Esophagus muscularis mucosa (tissue), 4 donors: ENCODE results near the gene AMT. TPM values are rescaled to one million over a fixed set of nuclear protein-coding genes. Genes with fewer than 3 reads are reported as not detected.

Experiments
- DNase-seq: peaks from one replicate; pipeline ENCODE4 v3.0.0-alpha.2; 2017; ENCODE audit errors: extremely low spot score
- H3K27ac ChIP-seq, 4 donors: fragments of 200-600 bp; sonication (generic); replicated peaks in 1 of 4; 1 replicate in 3 of 4; 2 replicates in 1 of 4; pipeline ENCODE4 v1.5.1; 2016 to 2019; ENCODE audit warnings: mild to moderate bottlenecking in 1 of 4
- H3K27me3 ChIP-seq, 4 donors: fragments of 200-600 bp; sonication (generic); one replicate each; pipeline versions ENCODE4 v1.5.1 to v1.6.0; 2016 to 2019
- H3K36me3 ChIP-seq, 4 donors: fragments of 200-600 bp; sonication (generic); one replicate each; pipeline ENCODE4 v1.5.1; 2016 to 2019
- H3K4me1 ChIP-seq, 4 donors: fragments of 200-600 bp; sonication (generic); one replicate each; pipeline ENCODE4 v1.5.1; 2016 to 2019
- H3K4me3 ChIP-seq, 4 donors: fragments of 200-600 bp; sonication (generic); 1 replicate in 2 of 4; 2 replicates in 2 of 4; pipeline ENCODE4 v1.5.1; 2016 to 2019; ENCODE audit warnings: mild to moderate bottlenecking in 4 of 4, moderate library complexity in 1 of 4
- H3K9me3 ChIP-seq, 4 donors: fragments of 200-600 bp; sonication (generic); 1 replicate in 3 of 4; 2 replicates in 1 of 4; pipeline ENCODE4 v1.5.1; 2016 to 2019
- EP300 ChIP-seq: sonication (generic); formaldehyde crosslinking; IDR thresholded peaks from one replicate; pipeline ENCODE4 v1.6.1; 2017; ENCODE audit warnings: antibody characterized with exemption
- POLR2A ChIP-seq: fragments of 450-650 bp; IDR thresholded peaks from one replicate; pipeline ENCODE4 v1.6.1; 2017; ENCODE audit warnings: antibody characterized with exemption, moderate library complexity, mild to moderate bottlenecking, low read depth
- POLR2AphosphoS5 ChIP-seq, 2 donors: sonication (generic); formaldehyde crosslinking; IDR thresholded peaks; one replicate each; pipeline ENCODE4 v1.6.1; 2017; ENCODE audit warnings: antibody characterized with exemption in 2 of 2
- WGBS: methylation state at CpG from one replicate; pipeline ENCODE4 v1.1.5; 2018; 5-methylcytosine and 5-hydroxymethylcytosine counted together
- intact Hi-C: fragments of 100-400 bp; cut with DNase I; formaldehyde crosslinking; loops from one replicate; pipeline ENCODE4 v1.15.1; 2023
- total RNA-seq, 4 donors: library from RNA; depleted of rRNA; stranded (reverse); fragments of >200 nt; gene quantifications; one replicate each; pipeline versions ENCODE4 v1.1.0 to v1.2.1, GENCODE V29; 2016
- TF ChIP-seq, protein P1 (sequence below), 3 experiments: fragments of 200-600 bp in 2 of 3; fragments of 450-650 bp in 1 of 3; sonication (generic) in 2 of 3; IDR thresholded peaks; one replicate each; pipeline ENCODE4 v1.5.1; 2017 to 2019; ENCODE audit warnings: antibody characterized with exemption in 3 of 3, mild to moderate bottlenecking in 2 of 3, moderate library complexity in 1 of 3

AMT gene
- total RNA-seq, 4 donors from 2014 or later: 1.7 to 5.8 (median 3.8) TPM

DNA sequence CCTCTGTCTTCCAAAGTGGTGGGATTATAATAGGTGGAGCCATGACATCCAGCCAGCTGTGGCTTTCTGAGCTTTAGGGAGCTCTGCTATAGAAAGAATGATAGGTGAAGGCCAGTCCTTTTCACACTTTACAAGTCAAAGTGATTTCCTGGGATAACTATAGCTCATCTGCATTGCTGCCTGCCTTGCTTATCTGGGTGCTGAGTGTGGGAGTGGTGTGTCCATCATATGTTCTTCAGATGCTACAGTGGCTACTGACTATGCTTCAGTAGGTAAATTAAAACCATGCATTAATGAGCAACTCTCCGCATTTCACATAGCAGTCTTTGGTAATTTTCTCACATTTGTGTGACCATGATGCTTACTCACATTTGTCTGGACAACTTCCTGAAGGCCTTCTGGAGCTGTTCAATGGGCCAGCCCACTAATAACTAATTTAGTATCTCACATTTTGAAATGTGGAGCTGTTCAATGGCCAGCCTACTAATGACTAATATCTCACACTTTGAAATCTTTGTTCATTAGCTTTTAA, 33.9 kb downstream of the AMT start:
- DNase-seq: no peak
- no peaks in the 10 kb centered on the region for H3K9me3 ChIP-seq
- TF ChIP-seq, protein P1, sequence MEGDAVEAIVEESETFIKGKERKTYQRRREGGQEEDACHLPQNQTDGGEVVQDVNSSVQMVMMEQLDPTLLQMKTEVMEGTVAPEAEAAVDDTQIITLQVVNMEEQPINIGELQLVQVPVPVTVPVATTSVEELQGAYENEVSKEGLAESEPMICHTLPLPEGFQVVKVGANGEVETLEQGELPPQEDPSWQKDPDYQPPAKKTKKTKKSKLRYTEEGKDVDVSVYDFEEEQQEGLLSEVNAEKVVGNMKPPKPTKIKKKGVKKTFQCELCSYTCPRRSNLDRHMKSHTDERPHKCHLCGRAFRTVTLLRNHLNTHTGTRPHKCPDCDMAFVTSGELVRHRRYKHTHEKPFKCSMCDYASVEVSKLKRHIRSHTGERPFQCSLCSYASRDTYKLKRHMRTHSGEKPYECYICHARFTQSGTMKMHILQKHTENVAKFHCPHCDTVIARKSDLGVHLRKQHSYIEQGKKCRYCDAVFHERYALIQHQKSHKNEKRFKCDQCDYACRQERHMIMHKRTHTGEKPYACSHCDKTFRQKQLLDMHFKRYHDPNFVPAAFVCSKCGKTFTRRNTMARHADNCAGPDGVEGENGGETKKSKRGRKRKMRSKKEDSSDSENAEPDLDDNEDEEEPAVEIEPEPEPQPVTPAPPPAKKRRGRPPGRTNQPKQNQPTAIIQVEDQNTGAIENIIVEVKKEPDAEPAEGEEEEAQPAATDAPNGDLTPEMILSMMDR (IDR thresholded peaks at IDR 0.05): no peak
- TF ChIP-seq POLR2AphosphoS5 (IDR thresholded peaks at IDR 0.05) (no peak), POLR2A (no peak)
- H3K4me3 ChIP-seq: no peak overlapping the region
- no peaks in the 10 kb centered on the region for H3K36me3 ChIP-seq
- peaks cover 43 to 94% (median 88%) of the 10 kb centered on the region in 4 donors for H3K4me1 ChIP-seq
- WGBS: 100% methylated on average over 1 of the region's 1 CpG
- intact Hi-C loops: no loop called here
- no peak overlapping the region for H3K27ac ChIP-seq
- H3K27me3 ChIP-seq: no peaks in the 10 kb centered on the region

DNA sequence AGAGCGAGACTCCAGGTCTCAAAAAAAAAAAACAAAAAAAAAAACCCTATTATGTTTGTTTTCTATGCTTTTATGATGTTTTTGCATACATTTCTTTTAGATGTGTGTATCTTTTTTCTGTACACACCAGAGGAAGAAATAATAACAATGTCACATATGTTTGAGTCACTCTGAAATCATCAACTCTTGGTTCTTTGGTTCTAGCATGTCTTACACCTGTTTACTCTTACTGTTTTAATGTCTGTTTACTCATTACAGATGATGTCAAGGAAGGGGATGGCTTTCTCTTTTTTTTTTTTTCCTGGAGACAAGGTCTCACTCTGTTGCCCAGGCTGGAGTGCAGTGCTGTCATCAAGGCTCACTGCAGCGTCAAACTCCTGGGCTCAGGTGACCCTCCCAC, 34.6 kb downstream of the AMT start:
- no peak for DNase-seq
- no peak for TF ChIP-seq POLR2AphosphoS5 (IDR thresholded peaks at IDR 0.05)
- TF ChIP-seq EP300: no peak
- TF ChIP-seq, protein P1 (IDR thresholded peaks at IDR 0.05): no peak
- TF ChIP-seq POLR2A: no peak
- Histone ChIP-seq H3K9me3 (no peaks in the 10 kb centered on the region), H3K36me3 (no peaks in the 10 kb centered on the region), H3K4me1 (peaks cover 39 to 94% (median 89%) of the 10 kb centered on the region in 4 donors), H3K4me3 (no peak overlapping the region), H3K27me3 (no peaks in the 10 kb centered on the region), H3K27ac (no peak overlapping the region)
- WGBS: 93% methylated on average over 2 of the region's 2 CpGs
- intact Hi-C loops: no loop called here

DNA sequence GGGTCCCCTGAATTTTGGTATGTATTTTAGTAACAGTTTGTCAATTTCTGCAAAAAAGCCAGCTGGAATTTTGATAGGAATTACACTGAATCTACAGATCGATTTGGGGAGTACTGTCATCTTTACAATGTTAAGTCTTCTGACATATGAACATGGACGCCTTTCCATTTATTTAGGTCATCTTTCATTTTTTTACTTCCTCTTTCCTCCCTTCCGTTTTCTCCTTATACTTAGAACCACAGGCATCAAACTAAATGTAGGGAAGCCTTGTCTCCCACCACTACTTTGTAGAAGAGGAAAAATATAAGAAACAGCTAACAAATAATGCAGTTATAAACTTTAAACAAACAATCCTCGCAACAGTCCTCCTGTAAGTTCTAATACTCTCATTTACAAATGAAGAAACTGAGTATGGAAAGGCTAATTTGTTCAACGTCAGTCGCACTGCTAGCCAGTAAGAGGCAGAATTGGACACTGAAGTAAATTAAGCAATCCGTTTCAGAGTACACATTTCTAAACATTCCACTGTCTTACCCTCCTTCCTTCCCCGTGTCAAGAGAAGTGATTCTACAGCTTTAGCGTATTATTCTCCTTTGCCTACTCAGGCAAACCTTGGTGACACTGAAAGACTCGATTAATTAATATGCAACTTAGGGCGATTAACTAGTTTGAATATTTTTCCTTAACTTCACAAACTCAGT, 36.1 kb downstream of the AMT start:
- intact Hi-C loops: no loop called here
- DNase-seq: no peak
- 74% methylated on average over 11 of the region's 11 CpGs for WGBS
- Histone ChIP-seq H3K36me3 (no peaks in the 10 kb centered on the region), H3K4me1 (peaks cover 29 to 92% (median 80%) of the 10 kb centered on the region in 4 donors), H3K4me3 (no peak overlapping the region), H3K27ac (peak overlapping the region in 1 of 4 donors; percentile 33), H3K9me3 (no peaks in the 10 kb centered on the region), H3K27me3 (no peaks in the 10 kb centered on the region)
- TF ChIP-seq, protein P1 (IDR thresholded peaks at IDR 0.05): no peak
- TF ChIP-seq POLR2A (no peak), POLR2AphosphoS5 (IDR thresholded peaks at IDR 0.05) (no peak), EP300 (no peak)

DNA sequence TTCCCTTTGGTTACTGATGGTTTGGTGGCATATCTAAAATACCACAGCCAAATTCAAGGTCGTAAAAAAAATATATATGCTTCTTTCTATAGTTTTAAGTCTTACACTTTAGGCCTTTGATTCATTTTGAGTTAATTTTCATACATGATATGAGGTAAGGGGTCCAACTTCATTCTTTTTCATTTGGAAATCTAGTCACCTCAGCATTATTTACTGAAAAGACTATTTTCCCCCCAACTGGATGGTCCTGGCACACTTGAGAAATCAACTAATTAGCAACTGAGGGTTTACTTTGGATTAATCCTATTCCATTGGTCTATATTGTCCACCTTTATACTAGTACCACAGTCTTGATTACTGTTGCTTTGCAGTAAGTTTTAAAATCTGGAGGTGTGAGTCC, 36.7 kb downstream of the AMT start:
- intact Hi-C loops: no loop called here
- no peak overlapping the region for H3K4me3 ChIP-seq
- peaks cover 23 to 90% (median 75%) of the 10 kb centered on the region in 4 donors for H3K4me1 ChIP-seq
- no peaks in the 10 kb centered on the region for H3K9me3 ChIP-seq
- no peak overlapping the region for H3K27ac ChIP-seq
- no peak for TF ChIP-seq POLR2A
- TF ChIP-seq POLR2AphosphoS5 (IDR thresholded peaks at IDR 0.05): no peak
- TF ChIP-seq EP300: no peak
- TF ChIP-seq, protein P1 (IDR thresholded peaks at IDR 0.05): no peak
- H3K27me3 ChIP-seq: no peaks in the 10 kb centered on the region
- no peaks in the 10 kb centered on the region for H3K36me3 ChIP-seq
- DNase-seq: no peak
- WGBS: 94% methylated on average over 1 of the region's 1 CpG
